HG03457 (cell line): ENCODE data around the gene SLC5A6.
A peak's percentile ranks its signal among the peaks of the same experiment; 100 is the strongest.

Experiments used
- ATAC-seq: cut with Tn5 transposase; IDR thresholded peaks from one replicate; pipeline ENCODE4 v1.9.1; 2021; ENCODE audit warnings: moderate number of reproducible peaks; ENCODE audit not compliant: unreplicated experiment

The SLC5A6 gene

DNA sequence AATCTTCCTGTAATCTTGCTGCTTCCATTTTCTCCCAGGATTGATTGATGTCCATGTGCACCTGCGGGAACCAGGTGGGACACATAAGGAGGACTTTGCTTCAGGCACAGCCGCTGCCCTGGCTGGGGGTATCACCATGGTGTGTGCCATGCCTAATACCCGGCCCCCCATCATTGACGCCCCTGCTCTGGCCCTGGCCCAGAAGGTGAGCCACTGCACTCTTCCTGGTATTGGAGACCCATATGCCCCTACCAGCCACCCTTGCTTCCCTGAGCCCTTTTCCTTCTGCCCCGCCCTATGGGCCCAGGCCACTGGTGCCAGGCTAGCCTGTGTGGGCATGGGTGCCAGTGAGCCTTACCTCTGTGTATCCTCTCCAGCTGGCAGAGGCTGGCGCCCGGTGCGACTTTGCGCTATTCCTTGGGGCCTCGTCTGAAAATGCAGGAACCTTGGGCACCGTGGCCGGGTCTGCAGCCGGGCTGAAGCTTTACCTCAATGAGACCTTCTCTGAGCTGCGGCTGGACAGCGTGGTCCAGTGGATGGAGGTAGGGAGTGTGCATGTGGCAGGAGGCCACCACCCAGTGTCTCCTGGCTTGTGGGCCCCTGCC lies 25.4 kb upstream of the SLC5A6 start:
- no peak for ATAC-seq

DNA sequence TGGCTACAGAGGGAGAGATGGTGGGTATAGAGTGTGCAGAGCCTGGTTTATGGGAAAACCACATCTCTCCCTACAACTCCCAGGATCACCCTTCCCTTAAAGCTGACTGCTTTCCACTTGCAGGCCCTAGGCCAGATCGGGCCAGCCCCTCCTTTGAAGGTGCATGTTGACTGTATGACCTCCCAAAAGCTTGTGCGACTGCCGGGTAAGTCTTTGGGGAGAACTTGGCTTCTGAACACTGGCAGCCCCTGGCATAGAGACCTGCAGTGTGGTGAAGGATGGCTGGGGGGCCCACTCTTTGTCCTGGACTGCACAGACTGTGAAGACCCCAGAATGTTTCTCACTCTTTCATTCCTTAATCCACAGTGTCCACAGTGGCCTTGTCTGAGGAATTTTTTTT lies 24.6 kb upstream of the SLC5A6 start:
- no peak for ATAC-seq

DNA sequence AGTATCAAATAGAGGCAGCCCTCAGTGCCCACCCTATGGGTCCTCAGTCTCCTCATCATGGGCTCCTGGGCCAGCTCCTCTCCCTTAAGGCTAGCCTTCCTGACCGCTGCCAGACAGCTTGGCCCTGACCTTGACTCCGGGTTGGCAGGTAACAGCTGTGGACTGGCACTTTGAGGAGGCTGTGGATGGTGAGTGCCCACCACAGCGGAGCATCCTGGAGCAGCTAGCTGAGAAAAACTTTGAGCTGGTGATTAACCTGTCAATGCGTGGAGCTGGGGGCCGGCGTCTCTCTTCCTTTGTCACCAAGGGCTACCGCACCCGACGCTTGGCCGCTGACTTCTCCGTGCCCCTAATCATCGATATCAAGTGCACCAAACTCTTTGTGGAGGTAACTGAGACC lies 24.1 kb upstream of the SLC5A6 start:
- ATAC-seq, result no peak

DNA sequence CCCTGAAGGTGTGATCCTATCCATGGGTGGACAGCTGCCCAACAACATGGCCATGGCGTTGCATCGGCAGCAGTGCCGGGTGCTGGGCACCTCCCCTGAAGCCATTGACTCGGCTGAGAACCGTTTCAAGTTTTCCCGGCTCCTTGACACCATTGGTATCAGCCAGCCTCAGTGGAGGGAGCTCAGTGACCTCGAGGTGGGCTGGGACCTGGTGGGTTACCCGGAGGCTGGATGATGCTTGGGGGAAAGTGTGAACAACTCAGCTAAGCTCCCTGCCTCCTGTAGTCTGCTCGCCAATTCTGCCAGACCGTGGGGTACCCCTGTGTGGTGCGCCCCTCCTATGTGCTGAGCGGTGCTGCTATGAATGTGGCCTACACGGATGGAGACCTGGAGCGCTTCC lies 21.3 kb upstream of the SLC5A6 start:
- ATAC-seq, result no peak

DNA sequence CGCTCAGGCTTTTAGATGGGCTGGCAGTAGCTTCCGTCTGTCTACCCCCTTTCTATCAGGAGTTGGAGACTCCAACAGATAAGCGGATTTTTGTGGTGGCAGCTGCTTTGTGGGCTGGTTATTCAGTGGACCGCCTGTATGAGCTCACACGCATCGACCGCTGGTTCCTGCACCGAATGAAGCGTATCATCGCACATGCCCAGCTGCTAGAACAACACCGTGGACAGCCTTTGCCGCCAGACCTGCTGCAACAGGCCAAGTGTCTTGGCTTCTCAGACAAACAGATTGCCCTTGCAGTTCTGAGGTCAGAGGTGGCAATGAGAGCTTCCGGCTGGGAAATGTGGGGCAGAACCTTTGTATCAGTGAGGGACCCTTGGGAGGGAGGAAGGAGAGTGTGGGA lies 19.9 kb upstream of the SLC5A6 start:
- ATAC-seq, result no peak

DNA sequence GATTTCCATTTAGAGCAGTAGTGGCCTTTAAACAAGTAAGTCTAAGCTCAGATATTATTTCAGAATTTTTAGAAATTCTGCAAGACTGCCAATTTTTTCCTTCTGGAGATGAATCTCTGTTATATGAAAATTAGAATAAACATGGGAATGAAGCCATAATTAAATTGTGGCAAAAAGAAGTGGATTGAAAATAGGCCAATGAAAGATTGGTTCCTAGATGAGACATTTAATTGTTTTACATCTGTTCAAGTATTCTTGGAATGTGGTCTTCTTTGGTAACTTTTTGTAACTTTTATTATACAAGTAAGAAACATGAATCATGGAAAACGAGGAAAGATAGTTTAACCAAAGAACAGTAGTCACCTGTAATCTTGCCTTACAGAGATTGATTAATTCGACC lies 15.4 kb upstream of the SLC5A6 start:
- no peak for ATAC-seq

DNA sequence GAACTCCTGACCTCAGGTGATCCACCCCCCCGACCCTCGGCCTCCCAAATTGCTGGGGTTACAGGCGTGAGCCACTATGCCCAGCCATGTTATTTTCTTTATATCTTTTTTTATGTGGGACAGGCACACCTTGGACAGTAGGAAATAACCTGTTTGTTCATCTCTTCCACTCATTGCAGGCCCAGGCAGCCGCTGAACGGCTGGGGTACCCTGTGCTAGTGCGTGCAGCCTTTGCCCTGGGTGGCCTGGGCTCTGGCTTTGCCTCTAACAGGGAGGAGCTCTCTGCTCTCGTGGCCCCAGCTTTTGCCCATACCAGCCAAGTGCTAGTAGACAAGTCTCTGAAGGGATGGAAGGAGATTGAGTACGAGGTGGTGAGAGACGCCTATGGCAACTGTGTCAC lies 13.5 kb upstream of the SLC5A6 start:
- no peak for ATAC-seq

DNA sequence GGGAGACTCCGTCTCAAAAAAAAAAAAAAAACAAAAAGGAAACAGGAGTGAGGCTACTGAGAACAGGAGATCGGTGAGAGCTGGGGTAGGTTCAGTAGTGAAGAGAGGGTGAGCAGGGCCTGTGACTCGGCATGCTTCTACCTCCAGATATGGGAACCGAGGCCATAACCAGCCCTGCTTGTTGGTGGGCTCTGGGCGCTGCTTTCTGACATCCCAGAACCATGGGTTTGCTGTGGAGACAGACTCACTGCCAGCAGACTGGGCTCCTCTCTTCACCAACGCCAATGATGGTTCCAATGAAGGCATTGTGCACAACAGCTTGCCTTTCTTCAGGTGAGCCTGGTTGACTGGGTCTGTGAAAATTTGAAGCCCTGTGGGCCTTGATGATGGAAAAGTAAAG lies 11.3 kb upstream of the SLC5A6 start:
- ATAC-seq, result no peak

DNA sequence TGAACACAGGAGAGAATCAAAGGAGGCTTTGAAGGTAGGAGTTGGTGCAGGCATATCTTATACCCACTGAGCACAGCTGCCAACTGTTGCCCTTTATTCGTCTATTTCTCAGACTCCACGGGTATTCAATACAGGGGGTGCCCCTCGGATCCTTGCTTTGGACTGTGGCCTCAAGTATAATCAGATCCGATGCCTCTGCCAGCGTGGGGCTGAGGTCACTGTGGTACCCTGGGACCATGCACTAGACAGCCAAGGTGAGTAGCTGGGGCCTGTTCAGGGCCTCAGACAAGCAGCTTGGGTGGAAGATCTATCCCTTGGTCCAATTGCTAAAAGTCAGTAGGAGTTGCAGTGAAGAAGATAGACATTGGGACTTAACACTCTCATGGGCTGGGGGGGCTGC lies 10.3 kb upstream of the SLC5A6 start:
- ATAC-seq, result no peak

DNA sequence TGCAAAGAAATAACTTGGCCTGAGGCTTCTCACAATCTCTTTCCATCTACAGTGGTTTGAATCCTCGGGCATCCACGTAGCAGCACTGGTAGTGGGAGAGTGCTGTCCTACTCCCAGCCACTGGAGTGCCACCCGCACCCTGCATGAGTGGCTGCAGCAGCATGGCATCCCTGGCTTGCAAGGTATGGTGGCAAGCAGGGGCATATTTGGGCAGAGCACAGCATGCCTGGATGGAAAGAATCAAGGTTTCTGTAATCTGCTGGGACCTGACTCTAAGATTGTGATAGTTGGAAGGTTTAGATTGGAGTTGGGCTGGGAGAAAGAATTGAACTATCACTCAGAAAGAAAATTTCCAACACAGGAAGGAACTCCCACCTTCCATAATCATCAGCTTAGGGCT lies 9.1 kb upstream of the SLC5A6 start:
- no peak for ATAC-seq

DNA sequence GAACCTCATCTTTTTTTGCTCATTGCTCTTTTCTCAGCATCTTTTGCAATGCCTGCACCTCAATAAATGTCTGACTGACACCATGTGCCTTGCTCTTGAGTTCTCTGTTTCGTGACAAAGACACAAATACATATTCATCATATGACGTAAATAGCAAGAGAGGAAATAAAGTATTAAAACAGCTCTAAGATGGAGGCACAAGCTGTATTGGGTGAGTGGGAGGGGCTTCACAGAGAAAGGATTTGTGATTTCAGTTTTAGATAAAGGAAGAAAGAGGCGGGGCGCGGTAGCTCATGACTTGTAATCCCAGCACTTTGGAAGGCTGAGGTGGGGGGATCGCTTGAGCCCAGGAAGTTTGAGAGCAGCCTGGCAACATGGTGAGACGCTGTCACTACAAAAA lies 8.0 kb upstream of the SLC5A6 start:
- no peak for ATAC-seq

DNA sequence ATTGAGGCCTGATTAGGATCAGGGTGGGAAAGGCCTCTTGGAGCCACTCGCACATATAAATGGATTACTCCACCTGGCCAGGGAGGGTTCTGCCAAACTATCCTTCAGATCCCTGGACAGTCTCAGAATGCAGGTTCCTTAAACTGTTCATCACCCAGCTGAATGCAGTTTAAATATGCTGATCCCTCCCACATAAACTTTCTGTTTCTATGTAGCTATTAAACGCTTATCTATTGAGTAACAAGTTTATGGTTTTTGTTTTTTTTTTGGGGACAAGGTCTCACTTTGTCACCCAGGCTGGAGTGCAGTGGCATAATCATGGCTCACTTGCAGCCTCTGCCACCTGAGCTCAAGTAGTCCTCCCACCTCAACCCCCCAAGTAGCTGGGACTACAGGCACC lies 7.0 kb upstream of the SLC5A6 start:
- no peak for ATAC-seq

DNA sequence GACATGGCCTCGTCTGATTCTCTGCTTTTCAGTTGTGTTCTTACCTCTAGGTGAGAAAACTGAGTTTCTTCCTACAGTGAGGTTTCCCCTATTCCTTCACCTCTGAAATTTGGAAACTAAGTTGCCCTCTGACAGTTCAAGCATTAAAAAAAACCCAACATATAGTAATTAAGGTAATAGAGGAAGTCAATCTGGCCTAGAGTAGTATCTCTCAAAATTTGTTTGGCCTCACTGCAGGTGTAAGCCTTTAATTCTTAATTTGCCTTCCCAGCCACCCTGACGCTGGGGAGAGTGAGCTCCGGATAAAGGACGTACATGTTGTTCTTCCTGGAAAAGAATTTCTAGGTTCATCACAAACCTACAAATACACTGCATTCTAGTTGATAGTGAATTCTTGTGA lies 6.5 kb upstream of the SLC5A6 start:
- no peak for ATAC-seq

DNA sequence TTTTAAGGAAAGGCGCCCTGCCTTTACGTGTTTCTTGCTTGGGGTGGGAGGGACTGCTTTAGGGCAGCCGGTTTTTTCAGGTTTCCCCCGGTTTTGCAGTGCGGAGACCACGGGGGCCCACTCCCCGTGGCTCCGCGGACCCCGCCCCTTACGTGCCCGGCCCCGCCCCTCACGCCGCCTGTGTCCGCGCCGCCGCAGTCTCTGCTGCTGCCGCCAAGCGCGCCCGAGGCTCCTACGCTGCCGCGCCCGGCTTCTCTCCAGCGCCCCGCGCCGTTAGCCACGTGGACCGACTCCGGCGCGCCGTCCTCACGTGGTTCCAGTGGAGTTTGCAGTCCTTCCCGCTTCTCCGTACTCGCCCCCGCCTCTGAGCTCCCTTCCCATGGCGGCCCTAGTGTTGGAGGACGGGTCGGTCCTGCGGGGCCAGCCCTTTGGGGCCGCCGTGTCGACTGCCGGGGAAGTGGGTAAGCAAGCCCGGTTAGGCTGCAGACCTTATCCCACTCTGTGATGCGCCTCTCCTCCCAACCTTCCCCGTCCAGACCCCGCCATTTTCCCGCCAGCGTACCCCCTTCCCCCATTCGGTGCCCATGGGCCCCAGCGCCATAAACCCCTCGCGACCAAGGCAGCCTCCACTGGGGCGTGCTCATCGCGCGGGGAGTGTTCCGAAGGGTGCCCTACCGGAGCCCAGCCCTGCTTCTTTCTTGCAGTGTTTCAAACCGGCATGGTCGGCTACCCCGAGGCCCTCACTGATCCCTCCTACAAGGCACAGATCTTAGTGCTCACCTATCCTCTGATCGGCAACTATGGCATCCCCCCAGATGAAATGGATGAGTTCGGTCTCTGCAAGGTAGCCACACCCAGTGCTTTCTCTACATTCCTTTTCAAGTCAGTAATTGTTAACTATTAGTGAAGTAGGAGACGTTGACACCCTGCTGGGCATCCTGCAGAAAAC lies 5.4 kb upstream of the SLC5A6 start, which contains the start of gene CAD:
CAD (plus strand) TSS at position 197 of the 949 bp plus-strand sequence; CDS start at position 380, 183 bp downstream.
- peak; percentile 77 for ATAC-seq

DNA sequence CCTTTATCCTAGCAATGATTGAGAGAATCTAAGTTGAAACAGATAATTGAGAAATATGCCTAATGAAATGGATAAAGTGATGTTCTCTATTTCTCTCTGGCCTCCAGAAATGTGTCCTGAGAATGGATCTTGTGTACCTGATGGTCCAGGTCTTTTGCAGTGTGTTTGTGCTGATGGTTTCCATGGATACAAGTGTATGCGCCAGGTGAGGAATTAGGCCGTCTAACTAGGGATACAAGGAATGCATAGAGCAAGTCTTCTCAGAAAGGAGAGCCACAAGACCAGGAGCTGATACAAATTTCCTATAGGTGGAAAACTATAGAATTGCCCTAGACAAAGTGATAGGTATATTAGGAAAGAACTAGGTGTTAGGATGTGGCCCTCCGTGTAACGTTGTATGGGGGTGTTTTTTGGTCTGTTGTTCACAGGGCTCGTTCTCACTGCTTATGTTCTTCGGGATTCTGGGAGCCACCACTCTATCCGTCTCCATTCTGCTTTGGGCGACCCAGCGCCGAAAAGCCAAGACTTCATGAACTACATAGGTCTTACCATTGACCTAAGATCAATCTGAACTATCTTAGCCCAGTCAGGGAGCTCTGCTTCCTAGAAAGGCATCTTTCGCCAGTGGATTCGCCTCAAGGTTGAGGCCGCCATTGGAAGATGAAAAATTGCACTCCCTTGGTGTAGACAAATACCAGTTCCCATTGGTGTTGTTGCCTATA lies 4.5 kb upstream of the SLC5A6 start:
- no peak for ATAC-seq

DNA sequence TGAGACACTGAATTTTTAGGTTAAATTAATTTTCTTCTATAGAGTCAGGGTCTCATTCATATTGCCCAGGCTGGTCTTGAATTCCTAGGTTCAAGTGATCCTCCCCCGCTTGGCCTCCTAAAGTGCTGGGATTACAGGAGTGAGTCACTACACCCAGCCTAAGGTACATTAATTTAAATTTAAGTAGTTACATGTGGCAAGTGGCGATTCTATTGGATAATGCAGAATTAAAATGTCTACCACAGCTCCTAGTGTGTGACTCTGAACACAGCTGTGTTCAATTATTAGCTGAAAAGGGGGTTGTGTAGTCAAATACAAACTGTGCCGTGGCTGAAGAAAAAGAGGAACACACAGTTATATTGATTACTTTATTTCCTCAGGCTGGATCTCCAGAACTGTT lies 2.9 kb upstream of the SLC5A6 start:
- no peak for ATAC-seq

DNA sequence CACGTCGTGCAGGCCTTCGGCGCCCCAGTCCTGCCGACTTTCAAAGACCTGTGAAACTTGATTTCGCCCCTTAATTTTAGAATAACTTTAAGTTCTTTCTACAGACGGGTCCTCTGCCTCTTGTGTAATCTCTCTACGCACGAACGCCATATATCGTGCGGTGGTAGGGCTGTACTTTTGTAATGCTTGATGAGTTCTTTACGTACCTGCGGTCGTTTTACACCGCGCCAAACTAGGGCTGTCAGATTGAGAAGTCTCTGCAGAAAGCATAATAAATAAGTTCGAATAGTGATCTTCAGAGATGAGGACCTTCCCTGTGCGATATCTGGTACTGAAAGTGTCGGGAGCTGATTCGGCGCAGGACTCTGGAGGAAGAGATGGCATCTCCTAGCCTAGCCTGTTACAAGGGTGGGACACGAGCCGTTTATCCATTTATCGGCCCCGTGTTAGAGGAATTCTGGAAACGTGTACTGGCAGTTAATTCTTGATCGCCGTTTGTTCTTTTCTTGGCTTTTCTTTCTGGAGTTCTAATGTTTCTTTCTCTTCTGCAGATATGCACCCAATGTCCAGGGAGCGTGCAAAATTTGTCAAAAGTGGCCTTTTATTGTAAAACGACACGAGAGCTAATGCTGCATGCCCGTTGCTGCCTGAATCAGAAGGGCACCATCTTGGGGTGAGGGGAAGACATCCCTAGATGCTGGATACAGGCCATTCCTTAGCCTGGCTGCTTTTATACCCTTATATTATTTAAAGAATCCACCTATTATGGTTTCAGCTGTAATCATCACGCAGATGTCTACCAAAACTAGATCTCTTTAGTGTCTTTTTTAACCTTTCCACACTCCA lies 781 bp upstream of the SLC5A6 start:
- ATAC-seq, result no peak

DNA sequence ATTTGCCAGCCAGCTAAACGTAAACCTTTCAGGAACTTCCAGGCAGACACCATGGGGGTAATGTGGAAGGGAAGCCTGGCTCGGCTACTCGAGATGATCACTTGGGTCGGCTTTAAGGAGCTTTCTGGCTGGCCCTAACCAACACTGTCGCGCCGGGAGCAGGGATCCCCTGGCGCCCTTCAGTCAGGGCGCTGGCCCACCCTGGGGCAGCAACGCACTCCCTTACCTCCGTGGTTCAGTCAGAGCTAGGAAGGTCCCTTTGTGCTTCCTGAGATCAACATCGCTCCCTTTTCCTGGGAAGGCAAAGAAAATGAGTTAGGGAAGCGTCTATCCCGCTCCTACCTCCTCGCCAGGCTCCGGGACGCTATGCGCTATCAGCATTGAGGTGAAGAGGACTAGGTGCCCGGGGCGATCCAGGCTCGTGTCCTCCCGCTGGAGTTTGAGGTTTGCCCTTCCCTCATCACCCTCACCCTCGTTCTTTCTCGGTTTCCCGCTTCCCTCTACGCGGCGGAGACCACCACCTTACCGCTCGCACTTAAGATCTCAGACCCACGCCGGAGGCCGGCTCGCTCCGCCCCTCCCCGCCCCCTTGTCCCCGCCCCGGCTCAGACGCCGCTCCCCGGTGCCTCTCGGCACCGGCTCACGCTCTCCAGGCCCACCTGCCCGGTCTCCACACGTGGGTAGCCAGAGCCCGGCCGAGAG lies 676 bp downstream of the SLC5A6 start:
- ATAC-seq, result peak; percentile 11

DNA sequence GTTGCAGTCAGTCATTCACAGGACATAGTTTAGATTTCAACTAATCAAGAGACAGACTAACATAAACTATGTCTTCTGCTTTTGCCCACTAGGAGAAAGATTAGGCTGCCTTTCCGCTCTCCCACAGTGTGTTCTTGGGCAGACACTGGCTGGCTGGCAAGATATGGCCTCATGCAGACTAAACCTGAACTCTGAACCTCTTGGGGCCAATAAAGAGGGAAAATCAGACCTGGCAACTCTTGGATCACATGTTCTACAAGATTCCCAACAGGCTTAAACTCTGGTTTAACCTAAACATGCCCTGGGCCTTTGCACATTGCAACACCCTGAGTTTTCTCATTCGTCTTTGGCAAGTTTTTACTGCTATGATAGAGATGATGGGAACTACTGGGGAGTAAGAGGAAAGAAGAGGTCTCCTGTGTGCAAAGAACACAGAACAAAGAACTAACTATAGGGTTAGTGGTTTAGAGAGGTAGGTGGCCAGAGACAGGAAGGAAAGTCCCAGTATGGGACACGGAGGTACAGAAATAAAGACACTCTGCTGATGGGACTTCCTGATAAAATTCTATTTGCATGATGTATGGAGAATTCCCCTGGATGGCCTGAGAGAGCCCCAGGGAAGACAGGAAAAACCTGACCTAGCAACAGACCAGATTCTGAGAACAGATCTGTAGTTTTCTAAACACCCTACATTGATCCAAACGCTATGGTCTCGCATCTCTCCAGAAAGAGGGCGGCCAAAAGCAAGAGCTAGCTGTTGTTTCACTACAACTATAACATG lies 2.3 kb downstream of the SLC5A6 start:
- ATAC-seq, result no peak
